HG02623 (cell line): ENCODE data around the gene OR5B2.
"Not testable (repeated sequence)": the region's sequence is repeated elsewhere in the genome, so short reads cannot be mapped to it uniquely, and the experiment has no call there.

ENCODE experiments used
- ATAC-seq: cut with Tn5 transposase; IDR thresholded peaks from one replicate; pipeline ENCODE4 v1.9.1; 2021; ENCODE audit warnings: moderate library complexity; ENCODE audit not compliant: unreplicated experiment

The OR5B2 gene

DNA sequence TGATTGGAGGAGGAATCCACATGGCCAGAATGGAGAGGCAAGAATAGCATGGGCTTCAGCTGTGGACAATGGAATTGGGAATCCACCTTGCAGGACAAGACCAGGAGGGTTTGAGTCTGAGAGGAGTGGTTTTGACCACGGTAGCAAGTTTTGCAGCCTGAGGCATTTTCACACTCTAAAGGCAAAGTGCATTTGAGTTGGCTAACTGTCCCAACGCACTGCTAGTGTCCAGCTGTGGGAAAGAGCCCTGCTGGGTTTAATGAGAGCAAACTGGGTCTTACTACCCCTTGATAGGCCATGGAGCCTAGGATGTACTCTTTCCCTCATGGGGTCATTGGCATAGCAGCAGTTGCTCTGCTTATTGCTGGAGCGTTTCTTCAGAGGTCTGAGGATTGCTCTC lies at the start of gene OR5B2:
Gene OR5B2, minus strand, starts transcription at position 101 of the 400 bp plus-strand sequence. CDS start 4,860 bp downstream, outside the sequence.
- ATAC-seq, result no peak

GRCh38 chr11:58471892-58472291 lies 44.0 kb upstream of the OR5B2 start:
- ATAC-seq, result no peak

- no peak for ATAC-seq
These were observed 38.4 kb upstream of the OR5B2 start for GRCh38 chr11:58466293-58466692.

- no peak for ATAC-seq
These were observed 37.8 kb upstream of the OR5B2 start for GRCh38 chr11:58465690-58466089.

DNA sequence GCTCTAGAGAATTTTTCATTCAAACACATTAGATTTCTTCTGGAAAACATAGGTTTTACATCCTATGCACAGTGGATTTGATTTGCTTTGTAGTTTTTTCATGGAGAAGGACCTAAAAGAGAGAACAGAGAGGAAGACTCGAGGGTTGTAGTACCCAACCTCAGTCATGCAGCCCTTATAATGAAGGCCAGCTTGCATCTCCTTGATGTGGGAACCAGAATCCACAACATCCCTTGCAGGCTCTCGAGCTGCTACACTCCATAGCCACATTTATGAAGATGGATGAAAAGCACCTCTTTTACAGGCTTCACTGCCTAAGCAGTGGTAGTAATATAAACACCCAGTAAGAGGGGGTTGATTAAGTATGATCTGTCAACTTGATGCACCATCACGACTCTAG lies 23.7 kb upstream of the OR5B2 start:
- ATAC-seq, result no peak

DNA sequence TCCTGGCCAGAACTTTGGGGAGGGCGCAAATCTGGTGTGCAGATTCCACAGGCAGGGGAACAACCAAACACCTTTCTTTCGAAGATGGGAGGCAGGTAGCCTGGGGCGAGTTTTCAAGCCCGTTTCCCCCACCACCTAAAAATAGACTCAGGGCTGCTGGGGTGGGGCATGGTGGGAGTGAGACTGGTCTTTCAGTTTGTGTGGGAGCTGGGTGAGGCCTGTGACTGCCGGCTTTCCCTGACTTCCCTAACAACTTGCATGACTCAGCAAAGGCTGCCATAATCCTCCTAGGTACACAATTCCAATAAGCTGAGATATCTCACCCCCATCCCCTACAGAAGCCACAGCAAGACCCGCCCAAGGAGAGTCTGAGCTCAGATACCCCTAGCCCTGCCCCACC lies 18.4 kb upstream of the OR5B2 start:
- ATAC-seq, result no peak

DNA sequence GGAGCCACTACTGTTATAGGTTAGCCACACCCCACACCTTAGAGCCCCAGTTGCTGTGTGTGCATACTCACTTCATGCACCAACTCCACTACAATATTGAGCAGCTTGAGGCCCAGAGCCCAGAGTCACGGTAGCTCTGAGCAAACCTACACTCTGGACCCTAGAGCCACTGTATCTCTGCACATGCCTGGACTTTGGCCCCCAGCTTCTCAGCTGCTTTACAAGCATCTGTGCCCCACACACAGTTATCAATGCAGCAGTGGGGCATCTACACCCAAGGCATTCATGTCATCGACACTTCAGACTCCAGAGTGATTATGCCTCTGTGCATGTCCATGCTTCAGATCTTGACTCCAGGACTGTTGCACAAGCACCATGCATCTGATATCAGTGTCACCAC lies 16.4 kb upstream of the OR5B2 start:
- no peak for ATAC-seq

DNA sequence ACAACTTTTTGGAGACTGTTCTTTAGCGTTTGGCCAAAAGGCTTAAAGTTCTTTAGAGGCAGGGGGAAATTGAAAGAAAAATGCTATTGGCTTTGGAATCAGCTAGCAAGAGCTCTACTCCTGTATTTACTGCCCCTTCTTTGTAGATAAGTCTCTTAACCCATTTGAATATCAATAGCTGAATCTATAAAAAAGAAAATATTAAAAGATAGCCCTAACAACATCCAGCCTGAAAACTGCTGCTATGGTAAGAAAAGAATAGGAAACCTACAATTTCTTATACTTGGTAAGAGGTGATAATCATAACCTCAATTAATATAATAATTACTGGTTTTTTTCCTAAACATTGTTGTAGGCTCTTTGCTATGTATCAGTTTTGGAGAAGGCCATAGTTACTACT lies 14.2 kb upstream of the OR5B2 start, which contains the start of gene OR5B12:
Gene OR5B12, minus strand, starts transcription at position 101 of the 400 bp plus-strand sequence. CDS start 2,085 bp downstream, outside the sequence.
- no peak for ATAC-seq

GRCh38 chr11:58438486-58438885 lies 10.6 kb upstream of the OR5B2 start:
- ATAC-seq, result no peak

GRCh38 chr11:58434217-58434616 lies 6.3 kb upstream of the OR5B2 start:
- no peak for ATAC-seq

DNA sequence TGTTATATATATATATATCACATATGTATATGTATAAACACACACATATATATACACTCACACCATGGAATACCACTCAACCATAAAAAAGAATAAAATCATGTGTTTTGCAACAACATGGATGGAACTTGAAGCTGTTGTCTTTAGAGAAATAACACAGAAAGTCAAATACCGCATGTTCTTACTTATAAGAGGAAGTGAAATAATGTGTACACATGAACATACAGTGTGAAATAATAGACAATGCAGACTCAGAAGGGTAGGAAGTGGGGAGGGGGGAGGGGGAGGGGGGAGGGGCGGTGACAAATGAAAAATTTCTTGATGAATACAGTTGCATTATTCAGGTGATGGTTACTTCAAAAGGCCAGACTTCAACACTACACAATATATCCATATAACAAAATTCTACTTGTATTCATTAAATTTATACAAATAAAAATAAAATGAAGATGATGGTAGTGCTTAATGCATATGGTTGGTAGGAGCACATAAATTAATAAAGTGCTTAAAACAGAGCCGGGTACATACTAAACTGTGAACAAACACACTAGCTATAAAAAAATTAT lies 5.8 kb upstream of the OR5B2 start:
- no peak for ATAC-seq

GRCh38 chr11:58429273-58429672 lies 1.4 kb upstream of the OR5B2 start:
- no peak for ATAC-seq

GRCh38 chr11:58406774-58407173 lies 21.1 kb downstream of the OR5B2 start, which contains the start of gene OR5B3:
OR5B3 (minus strand) TSS chr11:58406874; CDS start chr11:58403409, 3,465 bp downstream.
- no peak for ATAC-seq

DNA sequence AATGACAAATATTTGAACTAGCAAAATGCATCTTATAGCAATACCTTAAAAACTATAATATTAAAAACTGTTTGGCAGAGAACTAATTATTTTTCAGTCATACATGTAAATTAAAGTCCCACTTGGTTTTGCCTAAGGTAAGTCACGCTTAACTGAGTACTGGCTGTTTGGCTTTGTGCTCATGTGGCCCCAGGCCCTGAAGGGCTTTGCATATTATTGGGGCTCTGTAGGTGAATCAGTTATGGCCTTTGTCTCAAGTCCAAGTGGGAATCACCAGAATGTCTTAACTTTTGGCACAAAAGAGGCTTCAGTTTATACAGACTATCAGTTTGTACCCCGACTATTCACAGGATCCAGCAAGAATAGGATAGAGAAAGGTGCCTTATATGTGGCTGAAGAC lies 28.3 kb downstream of the OR5B2 start:
- ATAC-seq, result not testable (repeated sequence)

DNA sequence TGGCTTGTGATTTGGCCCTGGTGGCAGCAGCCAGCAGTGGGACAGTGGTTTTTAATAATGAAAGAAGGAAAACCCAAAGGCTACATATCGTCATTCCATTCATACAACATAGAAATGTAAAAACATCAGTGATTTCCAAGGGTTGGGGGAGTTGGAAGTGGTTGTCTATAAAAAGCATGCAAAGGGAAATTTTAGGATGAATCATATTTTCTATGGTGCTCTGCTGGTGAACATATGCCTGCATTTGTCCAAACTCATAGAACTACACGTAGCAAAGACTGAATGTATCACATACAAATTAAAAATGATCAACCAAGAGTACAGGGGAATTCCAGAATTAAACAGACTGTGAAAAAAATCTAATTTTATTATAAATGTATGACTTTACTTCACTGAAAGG lies 32.3 kb downstream of the OR5B2 start:
- no peak for ATAC-seq

DNA sequence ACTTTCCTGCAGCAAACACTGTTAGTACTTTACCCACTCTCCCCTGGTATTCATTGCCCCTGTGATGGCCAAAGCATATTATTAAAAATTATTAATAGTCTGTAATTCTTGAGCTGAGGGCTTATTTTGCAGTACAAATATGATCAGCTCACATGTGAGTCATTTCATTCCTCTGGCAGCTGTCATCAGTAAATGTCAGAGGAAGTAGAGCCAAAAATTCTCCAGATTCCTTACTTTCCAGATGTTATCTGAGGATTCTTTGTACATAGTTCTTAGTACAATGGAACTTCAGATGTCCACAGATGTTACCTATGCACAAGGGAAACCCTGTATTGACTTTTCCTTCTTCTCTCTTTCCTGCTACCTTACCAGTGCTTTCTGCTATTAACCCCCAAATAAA lies 33.7 kb downstream of the OR5B2 start:
- no peak for ATAC-seq

DNA sequence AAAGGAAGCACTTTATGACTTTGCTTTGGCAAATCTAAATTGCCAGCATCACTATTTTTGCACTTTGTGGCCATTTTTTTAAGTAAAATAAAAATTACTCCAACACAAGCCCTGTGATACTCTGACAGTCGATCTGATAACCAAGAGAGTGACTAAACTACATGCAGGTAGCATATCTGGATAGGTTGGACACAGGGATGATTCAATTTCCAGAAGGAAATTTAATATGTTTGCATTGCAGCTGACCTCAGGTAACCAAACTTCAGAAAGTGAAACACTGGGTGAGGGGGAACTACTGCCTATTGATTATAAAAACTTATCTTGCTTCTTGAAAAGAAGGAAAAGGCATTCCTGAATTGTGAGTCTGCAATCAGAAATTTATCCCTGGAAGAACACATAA lies 35.2 kb downstream of the OR5B2 start:
- no peak for ATAC-seq

GRCh38 chr11:58391879-58392278 lies 36.0 kb downstream of the OR5B2 start:
- ATAC-seq, result no peak

- no peak for ATAC-seq
These were observed 37.3 kb downstream of the OR5B2 start for GRCh38 chr11:58390551-58391063.
